ENCODE results near the gene GATA6. TPM values are rescaled to one million over a fixed set of nuclear protein-coding genes. Genes with fewer than 3 reads are reported as not detected.

GATA6 gene
- total RNA-seq, 1 donor from 2014 or later: 22.1 TPM

- Histone ChIP-seq H3K4me3 (no peak overlapping the region), H3K27me3 (ENCODE audit: low read depth) (no peaks in the 10 kb centered on the region), H3K27ac (no peak overlapping the region), H3K9me3 (no peaks in the 10 kb centered on the region), H3K4me1 (no peaks in the 10 kb centered on the region), H3K36me3 (no peaks in the 10 kb centered on the region)
- TF ChIP-seq, protein P1, sequence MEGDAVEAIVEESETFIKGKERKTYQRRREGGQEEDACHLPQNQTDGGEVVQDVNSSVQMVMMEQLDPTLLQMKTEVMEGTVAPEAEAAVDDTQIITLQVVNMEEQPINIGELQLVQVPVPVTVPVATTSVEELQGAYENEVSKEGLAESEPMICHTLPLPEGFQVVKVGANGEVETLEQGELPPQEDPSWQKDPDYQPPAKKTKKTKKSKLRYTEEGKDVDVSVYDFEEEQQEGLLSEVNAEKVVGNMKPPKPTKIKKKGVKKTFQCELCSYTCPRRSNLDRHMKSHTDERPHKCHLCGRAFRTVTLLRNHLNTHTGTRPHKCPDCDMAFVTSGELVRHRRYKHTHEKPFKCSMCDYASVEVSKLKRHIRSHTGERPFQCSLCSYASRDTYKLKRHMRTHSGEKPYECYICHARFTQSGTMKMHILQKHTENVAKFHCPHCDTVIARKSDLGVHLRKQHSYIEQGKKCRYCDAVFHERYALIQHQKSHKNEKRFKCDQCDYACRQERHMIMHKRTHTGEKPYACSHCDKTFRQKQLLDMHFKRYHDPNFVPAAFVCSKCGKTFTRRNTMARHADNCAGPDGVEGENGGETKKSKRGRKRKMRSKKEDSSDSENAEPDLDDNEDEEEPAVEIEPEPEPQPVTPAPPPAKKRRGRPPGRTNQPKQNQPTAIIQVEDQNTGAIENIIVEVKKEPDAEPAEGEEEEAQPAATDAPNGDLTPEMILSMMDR (IDR thresholded peaks at IDR 0.05): no peak
- no peak for DNase-seq
- intact Hi-C loops (cut with DNase I): no loop called here
- no peak for ATAC-seq
These were observed 36.6 kb upstream of the GATA6 start for GRCh38 chr18:22132763-22133162.

DNA sequence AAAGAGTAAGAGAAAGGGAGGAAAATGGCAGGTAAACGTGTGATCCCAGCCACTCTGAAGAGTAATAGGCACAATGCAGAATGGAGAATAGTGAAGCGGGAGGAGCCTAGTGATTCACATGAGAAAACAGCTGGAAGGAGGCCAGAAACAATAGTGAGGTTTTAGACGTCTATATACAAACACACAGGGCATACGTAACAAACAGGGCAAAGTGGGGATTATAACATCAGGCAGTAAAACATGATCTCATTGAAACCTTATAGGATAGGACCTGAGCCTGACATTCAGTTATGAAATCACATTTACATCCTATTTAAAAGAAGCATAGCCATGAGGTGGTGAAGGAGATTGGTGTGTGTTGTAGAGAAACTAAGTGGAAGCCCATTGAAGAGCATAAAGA lies 33.0 kb upstream of the GATA6 start:
- Histone ChIP-seq H3K27ac (no peak overlapping the region), H3K36me3 (no peaks in the 10 kb centered on the region), H3K4me1 (no peaks in the 10 kb centered on the region), H3K9me3 (no peaks in the 10 kb centered on the region), H3K4me3 (no peak overlapping the region), H3K27me3 (ENCODE audit: low read depth) (no peaks in the 10 kb centered on the region)
- DNase-seq (no peak), ATAC-seq (no peak)
- TF ChIP-seq, protein P1 (IDR thresholded peaks at IDR 0.05): no peak
- intact Hi-C loops (cut with DNase I): no loop called here

DNA sequence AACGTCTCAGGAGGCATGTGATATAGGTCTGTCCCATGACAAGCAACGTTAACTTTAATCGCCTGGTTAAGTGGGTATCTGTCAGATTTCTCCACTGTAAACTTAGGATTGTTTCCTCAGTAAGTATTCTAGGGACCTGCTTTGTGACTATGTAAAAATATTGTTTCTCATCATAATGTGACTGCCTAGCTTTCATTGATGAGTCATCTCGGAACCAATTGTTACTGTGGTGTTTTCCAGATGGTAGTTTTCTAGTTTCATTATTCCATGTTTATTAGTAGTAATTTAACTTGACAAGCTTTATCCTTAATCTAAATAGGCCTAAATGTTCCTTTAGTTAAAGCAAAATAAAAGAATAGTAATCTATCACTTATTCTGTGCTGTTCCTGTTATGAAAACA lies 28.2 kb upstream of the GATA6 start:
- Histone ChIP-seq H3K9me3 (no peaks in the 10 kb centered on the region), H3K36me3 (no peaks in the 10 kb centered on the region), H3K27ac (no peak overlapping the region), H3K4me3 (no peak overlapping the region), H3K4me1 (no peaks in the 10 kb centered on the region), H3K27me3 (ENCODE audit: low read depth) (no peaks in the 10 kb centered on the region)
- DNase-seq (no peak), ATAC-seq (no peak)
- intact Hi-C loops (cut with DNase I): no loop called here
- TF ChIP-seq, protein P1 (IDR thresholded peaks at IDR 0.05): no peak

DNA sequence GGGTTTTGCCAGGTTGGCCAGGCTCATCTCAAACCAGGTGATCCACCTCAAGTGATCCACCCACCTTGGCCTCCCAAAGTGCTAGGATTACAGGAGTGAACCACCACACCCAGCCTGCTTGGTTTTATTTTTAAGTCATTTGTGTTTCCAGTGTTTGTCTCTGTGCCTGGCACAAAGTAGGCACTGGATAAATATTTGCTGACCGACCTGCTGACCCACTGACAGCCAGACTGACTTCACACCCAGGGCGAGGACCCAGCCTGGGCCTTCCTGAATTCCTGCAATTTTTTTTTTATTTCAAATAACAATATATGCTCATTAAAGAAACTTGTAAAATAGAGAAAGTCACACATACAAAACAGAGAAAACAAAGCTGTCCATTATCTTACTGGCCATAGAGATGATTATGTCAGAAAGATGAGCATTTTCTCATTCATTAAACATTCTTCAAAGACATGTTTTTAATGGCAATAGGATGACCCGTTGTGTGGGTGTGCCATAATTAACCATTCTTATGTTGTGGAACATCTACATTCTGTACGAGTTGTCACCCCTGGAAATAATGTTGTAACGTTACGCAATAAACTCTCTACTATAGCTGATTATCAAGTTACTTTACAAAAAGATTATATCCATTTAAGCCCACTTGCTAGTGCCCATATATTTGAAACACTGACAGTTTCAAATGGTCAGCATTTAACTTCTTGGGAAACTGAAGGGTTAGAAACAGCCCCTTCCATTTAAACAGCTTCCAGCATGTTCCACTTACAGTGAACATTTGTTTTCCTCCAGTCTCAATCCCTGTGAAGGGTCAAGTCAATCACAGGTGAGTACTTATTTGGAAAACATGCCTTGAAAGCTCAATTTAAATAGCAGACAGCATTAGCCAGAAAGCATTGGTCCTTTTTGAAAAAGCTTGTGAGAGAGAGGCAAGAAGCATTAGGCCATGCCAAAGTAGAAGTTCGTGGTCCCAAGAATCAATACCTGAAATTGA lies 25.7 kb upstream of the GATA6 start:
- H3K4me3 ChIP-seq: no peak overlapping the region
- DNase-seq: no peak
- no peaks in the 10 kb centered on the region for H3K9me3 ChIP-seq
- intact Hi-C loops (cut with DNase I): no loop called here
- TF ChIP-seq, protein P1 (IDR thresholded peaks at IDR 0.05): no peak
- no peaks in the 10 kb centered on the region for H3K4me1 ChIP-seq
- no peaks in the 10 kb centered on the region for H3K27me3 ChIP-seq (ENCODE audit: low read depth)
- ATAC-seq: no peak
- no peak overlapping the region for H3K27ac ChIP-seq
- H3K36me3 ChIP-seq: no peaks in the 10 kb centered on the region

GRCh38 chr18:22145160-22145559 lies 24.2 kb upstream of the GATA6 start:
- Histone ChIP-seq H3K9me3 (no peaks in the 10 kb centered on the region), H3K27me3 (ENCODE audit: low read depth) (no peaks in the 10 kb centered on the region), H3K4me1 (no peaks in the 10 kb centered on the region), H3K4me3 (no peak overlapping the region), H3K27ac (no peak overlapping the region), H3K36me3 (no peaks in the 10 kb centered on the region)
- no peak for ATAC-seq
- TF ChIP-seq, protein P1 (IDR thresholded peaks at IDR 0.05): no peak
- intact Hi-C loops (cut with DNase I): no loop called here
- no peak for DNase-seq

Measured in lower lobe of right lung (tissue), 2 donors.